Measurements from ENCODE around the gene RBBP8.
"Not testable (repeated sequence)": the region's sequence is repeated elsewhere in the genome, so short reads cannot be mapped to it uniquely, and the experiment has no call there.

The RBBP8 gene

DNA sequence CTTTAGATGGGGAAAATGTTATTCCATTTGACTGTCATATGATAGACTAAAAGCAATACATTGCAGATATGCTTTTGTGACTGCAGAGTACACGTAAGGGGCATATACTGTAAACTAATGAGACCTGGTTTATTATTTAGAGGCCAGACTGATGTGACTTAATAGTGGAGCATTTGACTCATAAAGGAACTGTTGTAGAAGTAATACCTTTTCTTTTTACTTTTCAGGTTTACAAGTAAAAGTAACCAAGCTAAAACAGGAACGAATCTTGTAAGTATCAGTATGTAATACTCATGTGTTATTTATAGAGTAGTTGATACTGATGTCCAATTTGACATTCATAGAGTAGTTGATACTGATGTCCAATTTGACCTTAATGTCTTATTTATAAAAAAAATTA lies 13.1 kb downstream of the RBBP8 start:
- DNase-seq: no peak

DNA sequence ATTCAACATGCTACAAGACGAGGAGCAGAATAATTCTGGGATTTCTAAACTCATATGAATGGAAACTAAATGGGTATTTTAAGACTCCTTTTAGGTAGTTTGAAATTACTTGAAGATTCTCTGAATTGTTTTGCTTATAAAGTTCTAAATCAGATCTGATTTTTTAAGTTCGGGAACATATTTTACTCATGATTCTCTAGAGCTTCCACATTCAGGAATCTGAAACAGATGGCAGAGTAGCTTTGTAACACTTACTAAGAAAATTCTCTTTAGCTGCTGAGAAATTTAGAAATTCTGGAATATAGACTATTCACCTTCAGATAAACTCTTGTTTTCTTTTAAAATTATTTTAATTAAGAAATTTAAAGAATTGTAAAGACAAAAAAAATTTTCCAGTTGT lies 13.7 kb downstream of the RBBP8 start:
- DNase-seq: no peak

DNA sequence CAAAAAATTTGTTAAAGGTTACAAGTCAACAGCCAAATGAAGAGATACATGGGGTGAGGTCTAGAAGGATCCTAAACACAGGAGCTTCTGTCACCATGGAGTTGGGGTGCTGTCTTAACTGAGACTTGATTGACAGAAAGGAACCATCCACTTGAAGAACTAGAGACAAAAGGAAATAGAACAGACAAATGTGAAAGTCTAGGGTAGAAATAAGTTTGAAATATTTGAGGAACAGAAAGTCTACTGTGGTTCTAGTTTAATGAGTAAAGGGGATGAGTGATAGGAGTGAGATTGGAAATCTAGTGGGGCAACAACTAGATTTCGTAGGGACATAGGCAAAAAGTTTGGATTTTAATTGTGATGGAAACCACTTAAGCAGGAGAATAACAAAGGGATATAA lies 18.7 kb downstream of the RBBP8 start:
- DNase-seq: no peak

DNA sequence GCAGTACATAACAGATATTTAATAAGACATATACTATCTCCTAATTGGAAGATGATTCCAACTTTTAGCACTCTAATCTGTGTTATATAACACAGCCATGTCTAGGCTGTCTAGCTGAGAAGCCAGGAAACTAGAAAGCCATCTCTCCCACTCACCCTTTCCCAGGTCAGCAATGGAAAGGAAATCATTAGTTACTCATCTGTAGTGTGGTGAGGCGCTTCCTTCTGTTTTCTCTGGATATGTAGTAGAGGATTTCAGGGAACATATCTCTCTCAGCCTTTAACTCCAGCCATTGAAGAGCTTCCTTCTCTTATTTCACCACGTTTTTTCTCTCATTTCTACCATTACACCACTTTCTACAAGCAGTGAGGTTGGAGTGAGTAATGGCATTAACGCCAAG lies 19.4 kb downstream of the RBBP8 start:
- no peak for DNase-seq

DNA sequence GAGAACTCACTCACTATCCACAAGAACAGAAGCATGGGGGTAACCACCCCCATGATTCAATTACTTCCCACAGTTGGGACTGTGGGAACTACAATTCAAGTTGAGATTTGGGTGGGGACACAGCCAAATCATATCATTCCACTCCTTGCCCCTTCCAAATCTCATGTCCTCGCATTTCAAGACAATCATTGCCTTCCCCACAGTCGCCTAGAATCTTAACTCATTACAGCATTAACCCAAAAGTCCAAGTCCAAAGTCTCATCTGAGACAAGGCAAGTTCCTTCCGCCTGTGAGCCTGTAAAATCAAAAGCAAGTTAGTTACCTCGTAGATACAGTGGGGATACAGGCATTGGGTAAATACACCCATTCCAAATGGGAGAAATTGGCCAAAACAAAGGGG lies 20.9 kb downstream of the RBBP8 start:
- DNase-seq: not testable (repeated sequence)

DNA sequence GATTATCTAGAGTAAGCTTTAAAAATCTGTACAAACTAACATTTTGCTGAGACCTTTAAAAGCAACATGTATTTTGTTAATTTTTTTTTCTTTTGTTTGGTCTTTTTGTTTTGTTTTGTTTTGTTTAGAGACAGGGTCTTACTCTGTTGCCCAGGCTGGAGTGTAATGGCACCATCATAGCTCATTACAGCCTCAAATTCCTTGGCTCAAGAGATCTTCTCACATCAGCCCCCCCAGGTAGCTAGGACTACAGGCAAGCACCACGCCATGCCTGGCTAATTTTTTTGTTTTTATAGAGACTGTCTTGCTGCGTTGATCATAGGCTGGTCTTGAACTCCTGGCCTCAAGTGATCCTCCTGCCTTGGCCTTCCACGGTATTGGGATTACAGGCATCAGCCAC lies 23.1 kb downstream of the RBBP8 start:
- DNase-seq: no peak

DNA sequence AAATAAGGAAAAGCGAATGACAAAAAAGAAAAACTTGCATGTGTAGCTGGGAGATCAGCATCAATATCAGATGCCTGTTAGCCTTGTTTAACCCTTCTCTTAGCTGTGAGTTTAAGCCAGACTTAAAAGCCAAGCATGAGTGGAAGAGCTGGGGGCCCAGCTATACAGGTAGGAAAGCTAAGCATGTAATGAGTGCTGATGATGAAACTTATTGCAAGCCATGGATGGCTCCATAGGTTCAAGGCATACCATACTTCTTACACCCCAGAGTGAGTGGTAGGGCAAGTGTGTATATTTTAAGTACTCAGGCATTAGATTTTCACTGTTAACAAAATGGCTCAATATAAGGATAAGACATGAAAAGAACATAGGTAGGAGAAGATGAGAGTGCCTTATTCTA lies 28.0 kb downstream of the RBBP8 start:
- no peak for DNase-seq

DNA sequence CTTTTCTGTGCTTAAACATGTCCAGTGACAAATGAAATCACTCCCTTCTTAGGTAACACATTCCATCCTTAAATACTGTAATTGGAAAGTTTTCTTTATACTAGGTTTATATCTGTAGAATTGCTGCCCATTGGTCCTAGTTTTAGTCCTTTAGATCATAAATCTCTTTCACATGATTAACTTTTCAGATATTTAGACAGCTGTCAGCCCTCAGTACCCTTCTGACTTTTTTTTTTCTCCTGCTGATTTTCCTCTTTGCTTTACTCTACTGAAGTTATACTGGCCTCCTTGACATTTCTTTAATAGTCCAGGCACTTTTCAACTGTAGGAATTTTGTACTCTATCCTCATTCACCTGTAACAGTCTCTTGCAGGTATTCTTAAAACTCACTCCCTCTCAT lies 28.9 kb downstream of the RBBP8 start:
- no peak for DNase-seq

DNA sequence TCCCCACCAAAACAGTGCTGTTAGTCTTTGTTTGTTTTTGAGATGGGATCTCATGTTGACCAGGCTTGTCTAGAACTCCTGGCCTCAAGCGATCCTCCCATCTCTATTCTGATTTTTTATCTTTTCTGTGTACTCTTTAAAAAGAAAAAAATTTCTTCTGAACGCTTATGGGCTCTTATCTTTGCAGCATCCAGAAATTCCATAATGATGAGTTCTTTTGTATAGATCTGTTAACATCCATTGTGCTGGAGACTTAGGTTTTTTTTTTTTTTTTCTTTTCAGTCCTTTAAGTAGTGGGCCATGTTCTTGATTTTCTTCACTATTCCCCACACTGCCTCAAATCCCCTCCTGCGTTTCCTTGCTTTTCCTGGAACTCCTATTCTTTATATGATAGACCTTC lies 31.0 kb downstream of the RBBP8 start:
- DNase-seq: no peak

DNA sequence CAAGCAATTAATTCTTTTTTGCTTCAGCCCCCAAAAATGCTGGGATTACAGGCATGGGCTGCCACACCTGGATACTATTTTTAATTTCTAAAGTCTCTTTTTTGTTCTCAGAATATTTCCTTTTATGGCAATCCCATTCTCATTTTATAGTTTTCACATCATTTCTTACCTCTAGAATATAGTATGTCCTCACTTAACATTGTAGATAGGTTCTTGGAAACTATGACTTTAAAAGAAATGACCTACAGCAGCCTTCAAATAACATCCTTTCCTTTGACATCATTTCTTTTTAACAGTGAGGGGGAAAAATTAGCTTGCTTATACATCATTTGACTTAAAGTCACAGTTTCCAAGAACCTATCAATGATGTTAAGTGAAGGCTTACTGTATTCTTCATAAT lies 31.6 kb downstream of the RBBP8 start:
- DNase-seq: no peak

DNA sequence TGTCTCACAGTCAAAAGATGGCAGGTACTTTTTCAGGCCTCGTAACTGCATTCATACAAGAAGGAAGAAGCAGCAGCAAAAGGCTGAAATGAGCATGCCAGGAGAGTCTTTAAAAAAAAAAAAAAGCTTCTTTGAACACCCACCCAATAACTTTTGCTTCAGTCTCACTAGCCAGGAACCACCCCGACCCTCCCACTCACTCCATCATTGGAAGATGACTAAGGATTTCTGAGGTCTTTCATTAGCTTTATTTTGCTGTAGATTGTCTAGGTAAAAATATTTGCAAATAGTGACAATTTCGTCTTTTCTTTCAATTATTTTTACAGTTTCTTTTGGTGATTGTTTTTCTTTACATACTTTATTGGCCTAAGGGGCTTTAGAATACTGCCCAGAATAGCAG lies 37.9 kb downstream of the RBBP8 start:
- DNase-seq: no peak

DNA sequence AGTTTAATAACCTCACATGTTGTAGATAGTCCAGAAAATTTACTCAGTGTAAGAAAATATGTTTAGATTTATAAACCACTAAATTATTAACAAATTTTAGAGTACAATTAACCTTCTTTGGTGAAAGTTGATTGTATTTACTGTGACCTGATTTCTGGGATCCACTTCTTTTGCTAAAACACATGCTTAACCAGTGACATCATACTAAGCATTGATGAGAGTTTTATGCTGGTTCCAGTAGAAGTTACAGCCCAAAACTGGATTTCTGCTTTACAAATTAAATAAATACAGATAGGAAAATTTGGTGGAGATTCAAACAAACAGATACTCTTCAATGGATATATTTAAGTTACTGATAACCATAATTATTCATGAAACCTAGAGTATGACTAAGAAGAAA lies 40.9 kb downstream of the RBBP8 start:
- no peak for DNase-seq

DNA sequence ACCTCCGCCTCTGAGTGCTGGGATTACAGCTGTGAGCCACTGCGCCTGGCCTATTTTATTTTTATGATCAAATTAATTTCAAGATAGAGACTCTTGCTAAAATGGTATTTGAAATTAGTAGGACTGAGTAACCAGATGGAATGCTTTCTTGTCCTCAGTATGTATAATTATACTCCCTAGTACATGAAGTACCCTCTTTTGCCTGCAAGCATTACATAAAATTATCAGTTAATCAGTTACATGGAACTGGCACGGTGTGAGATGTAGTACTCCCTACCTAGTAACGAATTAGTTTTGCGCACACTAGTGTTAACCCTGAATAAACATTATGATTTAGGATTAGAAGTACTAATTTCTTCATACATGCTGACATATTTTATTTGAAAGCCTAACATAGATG lies 41.6 kb downstream of the RBBP8 start:
- DNase-seq: no peak

DNA sequence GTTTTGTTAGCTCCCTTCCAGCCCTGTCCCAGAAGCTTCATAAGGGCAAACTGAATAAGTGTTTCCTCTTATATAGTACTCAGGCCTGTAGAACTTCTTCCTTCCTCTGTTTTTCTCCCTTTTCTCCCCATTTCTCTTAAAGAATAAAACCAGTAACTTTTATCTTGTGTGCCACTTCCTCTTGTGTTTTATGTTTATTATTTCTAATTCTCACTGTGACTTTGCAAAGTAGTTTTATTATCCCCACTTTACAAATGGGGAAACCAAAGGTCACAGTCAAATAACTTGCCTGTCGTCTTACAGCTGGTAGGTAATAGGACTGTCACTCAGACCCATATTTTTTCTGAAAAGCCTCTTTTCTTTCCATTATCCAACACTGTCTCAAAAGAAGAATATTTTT lies 42.4 kb downstream of the RBBP8 start:
- no peak for DNase-seq

DNA sequence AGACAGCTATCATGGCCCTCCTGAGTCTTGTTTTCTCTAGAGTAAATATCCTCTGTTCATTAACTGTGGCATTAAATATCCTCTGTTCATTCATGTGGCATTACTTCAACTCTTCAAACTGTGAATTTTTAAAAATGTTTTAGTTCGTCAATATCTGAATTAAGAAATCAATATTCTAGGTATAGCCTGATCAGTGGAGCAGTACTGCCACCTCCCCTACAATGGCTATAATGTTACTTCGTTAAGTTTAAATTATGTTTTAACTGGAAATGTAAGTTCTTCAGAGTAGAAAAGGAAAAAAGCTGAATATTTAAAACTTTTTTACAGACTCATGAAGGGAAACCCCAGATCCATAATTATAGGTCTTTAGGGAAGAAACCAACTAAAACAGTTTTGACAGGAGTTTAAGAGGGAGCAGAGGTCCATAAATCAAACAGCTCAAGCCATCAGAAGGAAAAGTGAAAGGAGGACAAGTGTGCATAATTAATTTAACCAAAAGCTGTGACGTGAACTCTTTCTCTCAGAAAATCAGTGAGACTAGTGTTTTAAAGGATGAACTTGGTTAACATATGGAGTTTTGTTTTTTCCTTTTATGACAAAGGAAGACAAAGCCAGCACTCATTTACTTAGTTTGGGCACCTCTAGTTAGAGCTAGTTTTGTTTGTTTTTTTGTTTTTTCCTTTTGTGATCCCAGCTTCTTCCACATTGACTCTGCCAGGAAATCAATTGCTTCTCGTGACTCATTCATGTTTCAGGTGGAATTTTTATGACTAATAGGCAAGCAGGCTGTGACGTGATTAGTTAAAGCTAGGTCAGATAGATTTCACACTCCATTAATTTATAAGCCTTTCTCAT lies 44.9 kb downstream of the RBBP8 start:
- no peak for DNase-seq

DNA sequence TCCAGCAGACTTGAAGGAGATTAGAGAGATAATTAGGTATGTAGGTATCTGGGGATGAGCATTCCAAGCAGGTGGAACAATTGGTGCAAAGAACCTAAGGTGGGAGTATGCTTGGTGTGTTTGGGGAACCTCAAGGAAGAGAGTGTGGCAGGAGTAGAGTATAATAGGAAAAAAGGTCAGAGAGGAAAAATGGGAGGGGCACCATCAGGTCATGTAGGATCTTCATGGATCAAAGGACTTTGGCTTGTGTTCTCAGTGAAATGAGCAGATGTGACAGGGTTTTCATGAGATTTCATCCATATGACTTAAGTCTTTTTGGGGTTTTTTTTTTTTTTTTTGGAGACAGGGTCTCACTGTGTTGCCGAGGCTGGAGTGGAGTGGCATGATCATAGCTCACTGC lies 47.3 kb downstream of the RBBP8 start:
- no peak for DNase-seq

DNA sequence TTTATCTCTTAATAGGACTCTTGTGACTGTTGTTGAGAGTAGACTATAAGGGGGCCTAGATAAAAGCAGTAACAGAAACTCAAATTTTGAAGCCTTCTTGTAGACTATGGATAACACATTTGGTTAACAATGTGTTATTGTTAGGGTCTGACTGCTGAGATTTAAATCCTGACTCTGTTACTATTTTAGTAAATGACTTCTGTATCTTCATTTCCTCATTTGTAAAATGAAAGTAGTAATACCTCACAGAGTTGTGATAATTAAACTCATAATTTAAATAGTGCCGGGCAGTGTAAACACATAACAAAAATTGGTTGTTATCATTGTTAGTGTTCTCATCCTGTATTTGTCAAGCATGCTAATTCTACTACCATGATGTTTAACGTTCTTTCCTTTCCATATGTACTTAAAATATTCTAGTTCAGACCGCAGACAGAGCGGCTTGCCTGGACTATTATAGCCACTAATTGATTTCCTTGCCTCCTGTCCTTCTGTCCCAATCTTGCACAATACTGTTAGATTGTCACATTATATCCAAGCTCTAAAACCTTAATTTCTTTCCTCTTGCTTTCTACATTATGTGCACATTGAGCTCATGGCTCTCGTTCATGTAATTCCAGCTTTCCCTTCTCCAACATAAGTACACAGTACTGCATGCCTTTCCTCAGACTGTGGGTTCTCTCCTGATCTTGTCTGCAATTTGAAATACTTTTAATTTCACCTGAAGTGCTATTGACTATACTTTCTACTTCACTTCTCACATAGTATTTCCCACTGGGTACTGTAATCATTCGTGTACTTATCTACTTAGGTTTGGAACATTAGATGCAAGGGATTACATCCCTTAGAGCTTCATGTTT lies 48.4 kb downstream of the RBBP8 start:
- DNase-seq: no peak

DNA sequence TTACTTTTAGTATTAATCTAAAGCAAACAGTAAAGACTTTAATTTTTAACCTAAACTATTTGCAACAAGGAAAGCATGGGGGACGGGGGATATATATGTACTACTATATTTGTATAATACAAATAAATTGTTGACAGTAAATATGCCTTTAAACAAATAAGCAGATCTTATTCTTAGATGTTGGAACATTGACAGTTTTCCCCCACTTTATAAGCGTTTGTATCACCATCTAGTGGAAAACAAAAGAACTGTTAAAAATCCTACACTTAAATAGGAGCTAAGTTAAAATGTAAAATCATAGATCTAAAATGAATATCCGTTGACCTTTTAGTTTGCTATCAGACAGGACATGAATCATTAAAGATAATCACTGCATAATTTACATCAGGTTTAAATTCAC lies 50.0 kb downstream of the RBBP8 start:
- DNase-seq: no peak

DNA sequence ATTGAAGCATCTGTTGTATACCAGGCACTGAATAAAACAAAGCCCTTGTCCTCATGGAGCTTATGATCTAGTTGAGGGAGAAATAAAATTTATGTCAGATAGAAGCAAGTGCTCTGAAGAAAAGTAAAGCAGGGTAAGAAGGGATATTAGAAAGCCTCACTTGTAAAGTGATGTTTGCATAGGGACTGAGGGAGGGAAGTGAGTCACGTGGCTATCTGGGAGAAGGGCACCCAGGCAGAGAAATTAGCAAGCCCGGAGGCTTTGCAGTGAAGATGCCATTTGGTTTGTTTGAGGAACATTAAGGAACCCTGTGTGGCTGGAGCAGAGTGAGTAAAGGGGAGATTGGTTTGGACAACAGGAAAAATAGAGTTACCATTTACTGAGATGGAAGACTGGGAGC lies 52.1 kb downstream of the RBBP8 start:
- no peak for DNase-seq

DNA sequence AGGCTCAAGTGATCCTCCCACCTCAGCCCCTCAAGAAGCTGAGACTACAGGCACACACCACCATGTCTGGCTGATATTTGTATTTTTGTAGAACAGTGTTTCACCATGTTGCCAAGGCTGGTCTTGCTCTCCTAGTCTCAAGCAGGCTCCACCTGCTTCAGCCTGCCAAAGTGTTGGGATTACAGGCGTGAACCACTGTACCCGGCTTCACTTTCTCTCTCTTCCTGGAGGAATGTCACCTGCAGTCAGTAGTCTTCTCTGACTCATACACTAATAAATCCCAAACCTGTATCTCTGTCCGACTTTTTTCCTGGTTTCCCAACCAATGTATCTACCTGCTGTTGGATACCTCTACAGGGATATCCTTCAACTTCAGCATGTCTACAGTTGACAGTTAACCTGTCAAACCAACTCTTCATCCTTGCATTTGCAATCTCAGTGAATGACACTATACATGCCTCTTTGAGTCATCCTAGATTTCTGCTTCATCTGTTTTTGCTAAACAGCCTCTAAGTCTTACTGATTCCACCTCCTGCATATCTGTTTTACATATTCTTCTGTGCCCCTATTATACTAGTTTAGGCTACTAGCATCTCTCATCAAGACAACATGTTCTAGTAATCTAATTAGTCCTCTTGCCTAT lies 54.5 kb downstream of the RBBP8 start:
- no peak for DNase-seq

DNA sequence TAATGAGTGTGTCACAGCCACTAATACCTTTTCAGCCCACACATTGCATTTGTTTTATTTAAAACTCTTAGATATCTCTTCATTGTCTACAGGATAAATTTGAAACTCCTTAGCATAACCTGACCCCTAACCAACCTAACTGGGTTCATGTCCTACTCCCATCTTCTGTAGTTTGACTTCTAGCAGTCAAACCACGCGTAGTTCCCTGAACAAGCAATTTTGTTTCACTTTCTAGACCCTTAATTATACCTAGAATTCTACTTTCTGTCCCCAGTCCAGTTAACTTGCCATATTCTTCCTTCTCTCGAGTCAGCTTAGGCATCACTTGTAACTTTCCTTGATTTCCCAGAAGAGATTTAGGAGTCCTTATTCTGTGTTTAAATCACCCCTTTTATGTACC lies 55.1 kb downstream of the RBBP8 start:
- DNase-seq: no peak

DNA sequence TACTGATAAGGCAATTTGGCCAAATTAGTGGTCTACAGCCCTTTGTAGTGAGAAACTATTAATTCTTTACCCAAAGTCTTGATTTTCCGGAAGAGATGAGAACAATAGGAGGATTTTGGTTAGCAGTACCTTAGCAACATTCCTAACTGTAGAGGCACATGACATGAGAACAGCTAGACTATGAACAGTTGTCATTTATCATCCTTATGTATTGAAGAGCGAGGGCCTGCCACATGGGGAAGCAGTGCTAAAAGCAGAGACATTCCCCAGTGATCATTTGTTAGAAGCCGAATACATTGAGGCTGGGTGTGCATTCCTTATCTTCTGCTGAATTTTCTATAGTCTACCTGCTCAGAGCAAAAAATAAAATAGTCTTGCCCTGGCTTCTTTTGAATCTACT lies 65.2 kb downstream of the RBBP8 start:
- no peak for DNase-seq

DNA sequence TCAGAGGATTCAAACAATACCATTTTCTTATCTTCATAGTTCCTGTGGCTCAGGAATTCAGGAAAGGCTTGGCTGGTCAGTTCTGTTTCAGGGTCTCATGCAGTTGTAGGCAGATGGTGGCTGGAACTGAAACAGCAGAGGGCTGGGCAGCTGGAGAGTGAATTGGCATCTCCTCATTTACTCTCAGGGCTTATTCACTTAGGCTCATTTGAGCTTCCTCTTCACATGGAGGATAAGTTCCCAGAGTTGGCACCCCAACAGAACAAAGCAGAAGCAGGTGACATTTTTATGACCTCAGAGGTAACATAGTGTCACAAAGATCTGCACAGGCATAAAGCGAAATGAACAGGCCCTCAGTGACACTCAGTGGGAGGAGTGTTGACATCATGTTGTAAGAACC lies 66.1 kb downstream of the RBBP8 start:
- DNase-seq: no peak

DNA sequence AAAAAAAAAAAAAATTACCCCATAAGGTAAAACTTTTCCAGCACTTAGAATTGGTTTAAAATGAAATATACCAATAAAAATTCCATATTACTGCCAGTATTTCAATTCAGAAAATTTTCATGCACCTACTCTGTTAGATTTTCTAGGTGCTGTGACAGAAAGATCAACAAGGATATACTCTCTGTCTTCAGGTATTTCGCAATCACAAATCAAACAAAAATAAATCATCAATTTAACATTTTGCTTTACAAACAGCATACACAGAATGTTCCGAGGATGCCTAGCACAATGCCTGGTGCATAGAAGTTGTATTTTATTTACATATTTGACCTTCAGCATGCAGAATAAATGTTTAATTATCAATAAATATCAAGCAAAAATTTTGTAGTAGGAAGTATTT lies 66.5 kb downstream of the RBBP8 start:
- no peak for DNase-seq

Measured in GOT3 (cell line).